HG02763 (cell line): ENCODE data around the gene ARRDC1.
"Not testable (repeated sequence)": the region's sequence is repeated elsewhere in the genome, so short reads cannot be mapped to it uniquely, and the experiment has no call there.

Experiments used
- ATAC-seq: cut with Tn5 transposase; IDR thresholded peaks from one replicate; pipeline ENCODE4 v1.9.1; 2021; ENCODE audit warnings: mild to moderate bottlenecking, moderate library complexity; ENCODE audit not compliant: unreplicated experiment

The ARRDC1 gene, protein sequence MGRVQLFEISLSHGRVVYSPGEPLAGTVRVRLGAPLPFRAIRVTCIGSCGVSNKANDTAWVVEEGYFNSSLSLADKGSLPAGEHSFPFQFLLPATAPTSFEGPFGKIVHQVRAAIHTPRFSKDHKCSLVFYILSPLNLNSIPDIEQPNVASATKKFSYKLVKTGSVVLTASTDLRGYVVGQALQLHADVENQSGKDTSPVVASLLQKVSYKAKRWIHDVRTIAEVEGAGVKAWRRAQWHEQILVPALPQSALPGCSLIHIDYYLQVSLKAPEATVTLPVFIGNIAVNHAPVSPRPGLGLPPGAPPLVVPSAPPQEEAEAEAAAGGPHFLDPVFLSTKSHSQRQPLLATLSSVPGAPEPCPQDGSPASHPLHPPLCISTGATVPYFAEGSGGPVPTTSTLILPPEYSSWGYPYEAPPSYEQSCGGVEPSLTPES

GRCh38 chr9:137605121-137606004, at the start of gene ARRDC1:
ARRDC1 (plus strand) TSS chr9:137605686; CDS start chr9:137605718, 32 bp downstream.
- ATAC-seq, result peak; percentile 68

GRCh38 chr9:137556069-137556838, 49.2 kb upstream of the ARRDC1 start:
- no peak for ATAC-seq

GRCh38 chr9:137558127-137558526, 47.4 kb upstream of the ARRDC1 start:
- ATAC-seq, result no peak

GRCh38 chr9:137564134-137564533, 41.4 kb upstream of the ARRDC1 start:
- no peak for ATAC-seq

DNA sequence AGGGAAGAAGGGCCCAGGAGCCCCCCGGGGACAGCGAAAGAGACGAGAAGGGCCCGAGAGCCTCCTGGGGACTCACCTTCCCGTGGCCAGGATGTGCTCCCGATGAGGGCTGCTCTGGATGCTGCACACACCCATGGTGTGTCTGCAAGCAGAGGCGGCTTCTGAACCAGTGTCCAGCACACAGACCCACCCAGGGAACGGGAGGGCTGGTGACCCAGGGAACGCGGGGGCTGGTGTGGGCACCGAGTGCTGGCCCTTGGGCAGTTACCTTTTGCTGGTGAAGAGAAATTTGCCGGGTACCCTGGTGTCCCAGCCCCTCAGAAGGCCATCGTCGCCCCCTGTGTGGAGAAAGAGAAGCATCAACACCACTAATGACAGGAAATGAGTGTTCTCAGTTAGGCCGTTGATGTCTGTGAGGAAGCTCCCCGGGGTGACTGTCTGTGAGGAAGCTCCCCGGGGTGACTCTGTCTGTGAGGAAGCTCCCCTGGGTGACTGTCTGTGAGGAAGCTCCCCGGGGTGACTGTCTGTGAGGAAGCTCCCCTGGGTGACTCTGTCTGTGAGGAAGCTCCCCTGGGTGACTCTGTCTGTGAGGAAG, 40.6 kb upstream of the ARRDC1 start:
- ATAC-seq, result no peak

DNA sequence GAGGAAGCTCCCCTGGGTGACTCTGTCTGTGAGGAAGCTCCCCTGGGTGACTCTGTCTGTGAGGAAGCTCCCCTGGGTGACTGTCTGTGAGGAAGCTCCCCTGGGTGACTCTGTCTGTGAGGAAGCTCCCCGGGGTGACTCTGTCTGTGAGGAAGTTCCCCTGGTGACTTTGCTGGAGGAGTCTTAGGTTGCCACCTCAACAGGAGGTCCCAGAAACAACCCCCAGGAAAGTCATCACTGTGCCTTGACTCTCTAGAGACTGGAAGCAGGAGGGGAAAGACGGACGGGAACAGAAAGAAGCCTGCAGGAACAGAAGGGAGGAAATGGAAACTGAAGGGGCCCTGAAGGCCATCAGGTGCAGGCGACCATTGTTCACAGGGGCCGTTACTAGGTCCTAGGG, 37.0 kb upstream of the ARRDC1 start:
- ATAC-seq, result not testable (repeated sequence)

GRCh38 chr9:137569609-137570203, 35.8 kb upstream of the ARRDC1 start:
- ATAC-seq, result no peak

- ATAC-seq, result no peak
These were observed 34.9 kb upstream of the ARRDC1 start for GRCh38 chr9:137570566-137570965.

- no peak for ATAC-seq
These were observed 31.3 kb upstream of the ARRDC1 start for GRCh38 chr9:137574192-137574591.

- ATAC-seq, result no peak
These were observed 30.1 kb upstream of the ARRDC1 start for GRCh38 chr9:137575364-137575715.

DNA sequence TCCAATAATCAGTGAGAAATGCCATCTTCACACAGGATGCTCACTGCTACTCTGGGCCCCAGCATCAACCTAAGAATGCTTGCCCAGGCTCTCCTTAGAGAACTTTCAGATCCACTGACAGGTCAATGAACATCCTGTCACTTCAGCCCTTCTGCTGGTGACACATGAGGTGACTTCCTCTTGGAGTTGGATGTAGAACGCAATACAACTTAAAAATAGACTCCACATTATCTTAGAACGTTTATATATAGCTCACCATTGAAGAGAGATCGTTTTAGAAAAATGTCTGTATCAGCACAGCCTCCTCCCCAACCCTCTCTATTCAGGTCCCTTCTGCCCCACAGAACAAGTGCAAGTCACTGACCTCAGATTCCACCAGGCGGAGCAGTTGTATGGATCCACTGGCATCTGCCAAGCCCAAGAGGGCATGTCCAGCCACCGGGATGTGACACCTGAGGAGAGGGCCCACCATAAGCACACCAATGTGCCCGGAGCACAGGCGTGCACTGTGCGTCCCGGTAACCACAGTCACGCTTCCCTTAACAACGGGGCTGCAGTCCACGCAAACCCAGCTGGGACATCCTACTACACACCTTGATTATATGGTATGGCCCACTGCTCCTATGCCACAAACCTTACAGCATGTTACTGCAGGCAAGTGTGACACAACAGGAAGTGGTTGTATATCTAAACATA, 29.6 kb upstream of the ARRDC1 start:
- no peak for ATAC-seq

- ATAC-seq, result peak; percentile 77
These were observed 26.8 kb upstream of the ARRDC1 start, which contains the start of gene DPH7 for GRCh38 chr9:137578518-137579258. DPH7 (minus strand) TSS chr9:137578925; CDS start chr9:137578777, 148 bp downstream.

DNA sequence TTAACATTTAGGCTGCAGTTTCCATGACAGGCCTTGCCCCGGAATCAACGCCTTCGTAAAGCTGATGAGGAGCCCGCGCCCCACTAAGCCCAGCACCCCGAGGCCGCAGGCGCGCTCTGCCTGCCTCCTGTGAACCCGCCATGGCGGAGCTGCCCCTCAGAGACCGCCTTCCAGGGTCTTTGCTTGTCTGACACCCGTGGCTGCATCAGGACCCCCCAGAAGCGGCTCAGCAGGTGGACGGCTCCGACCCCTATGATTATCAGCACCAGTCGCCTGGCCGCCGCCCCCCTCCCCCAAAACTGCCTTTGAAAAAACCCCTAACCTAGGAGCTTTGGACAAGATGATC, 26.3 kb upstream of the ARRDC1 start:
- ATAC-seq, result no peak

DNA sequence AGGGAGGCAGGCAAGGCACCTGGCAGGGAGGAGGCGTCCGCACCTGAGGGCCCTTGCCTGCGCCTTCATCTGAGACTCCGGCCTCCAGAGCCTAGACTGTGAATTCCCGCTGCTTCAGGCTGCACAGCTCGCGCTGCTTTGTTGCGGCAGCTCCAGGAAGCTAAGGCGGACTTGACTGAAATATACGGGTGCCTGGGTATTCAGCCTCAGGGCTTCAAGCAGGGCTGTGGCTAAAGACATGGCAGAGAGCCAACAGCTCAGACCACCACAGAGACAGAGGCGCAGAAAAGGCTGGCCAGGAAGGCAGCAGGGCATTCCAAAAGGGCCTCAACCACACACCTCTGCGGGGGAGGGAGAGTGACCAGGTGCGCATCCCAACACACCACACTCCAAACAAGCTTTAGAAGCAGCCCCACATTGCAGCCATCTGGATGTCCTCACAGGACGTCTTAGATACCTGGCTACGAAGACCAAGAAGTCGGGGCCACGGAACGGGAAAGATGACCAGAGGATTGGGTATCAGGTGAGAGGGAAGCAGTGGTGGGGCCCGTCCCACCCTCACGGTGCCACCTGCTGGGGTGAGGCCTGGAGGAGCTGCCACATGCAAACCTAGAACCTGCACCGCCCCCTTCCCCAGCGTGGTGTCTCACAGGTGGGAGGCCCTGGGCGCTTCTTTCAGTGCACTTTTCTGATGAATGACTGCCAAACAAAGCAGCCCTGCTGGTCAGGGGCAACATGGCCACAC, 25.1 kb upstream of the ARRDC1 start:
- ATAC-seq, result no peak

GRCh38 chr9:137580954-137581322, 24.5 kb upstream of the ARRDC1 start:
- ATAC-seq, result no peak

GRCh38 chr9:137581361-137582285, 23.9 kb upstream of the ARRDC1 start:
- ATAC-seq, result no peak

- ATAC-seq, result no peak
These were observed 23.1 kb upstream of the ARRDC1 start for GRCh38 chr9:137582286-137582860.
